ENCODE results near the gene MIB1. TPM values are rescaled to one million over a fixed set of nuclear protein-coding genes. Genes with fewer than 3 reads are reported as not detected.

The MIB1 gene
- total and polyA plus RNA-seq, 10 of the 15 experiments (the other 5 are each of a cell fraction or from before 2014, with no cell fraction given) = 2.3 to 27.5 (median 10.4) TPM

- TF ChIP-seq NKRF (conservative IDR thresholded peaks at IDR 0.05) (no peak), GATAD2B (conservative IDR thresholded peaks at IDR 0.05; ENCODE audit: low read depth) (no peak), NRF1 (conservative IDR thresholded peaks at IDR 0.05; ENCODE audit: low read depth, low read length) (no peak), TCF3 (IDR thresholded peaks at IDR 0.05; ENCODE audit: borderline replicate concordance, insufficient read depth, low read depth, low read length) (no peak), FOXM1 (IDR thresholded peaks at IDR 0.05; ENCODE audit: low read depth, low read length) (no peak), ATF2 (IDR thresholded peaks at IDR 0.05; ENCODE audit: low read length) (no peak), BCL3 (IDR thresholded peaks at IDR 0.05; ENCODE audit: borderline replicate concordance, insufficient read depth, low read depth, low read length, poor library complexity, severe bottlenecking) (no peak)
These were observed 90.8 kb downstream of the MIB1 start (continued) for GRCh38 chr18:21831413-21831831.
